ENCODE measurements around the gene NLRC5. TPM values are rescaled to one million over a fixed set of nuclear protein-coding genes. Genes with fewer than 3 reads are reported as not detected.

Gene NLRC5
- total RNA-seq, 1 donor from 2014 or later, result 114 TPM

- H3K4me1 ChIP-seq, result no peaks in the 10 kb centered on the region
- H3K9me3 ChIP-seq, result no peaks in the 10 kb centered on the region
- H3K27me3 ChIP-seq, result no peaks in the 10 kb centered on the region
- H3K36me3 ChIP-seq, result peaks cover 0 to 47% of the 10 kb centered on the region in 2 donors
- intact Hi-C loops (cut with DNase I), result no loop called here
- TF ChIP-seq, protein P1, sequence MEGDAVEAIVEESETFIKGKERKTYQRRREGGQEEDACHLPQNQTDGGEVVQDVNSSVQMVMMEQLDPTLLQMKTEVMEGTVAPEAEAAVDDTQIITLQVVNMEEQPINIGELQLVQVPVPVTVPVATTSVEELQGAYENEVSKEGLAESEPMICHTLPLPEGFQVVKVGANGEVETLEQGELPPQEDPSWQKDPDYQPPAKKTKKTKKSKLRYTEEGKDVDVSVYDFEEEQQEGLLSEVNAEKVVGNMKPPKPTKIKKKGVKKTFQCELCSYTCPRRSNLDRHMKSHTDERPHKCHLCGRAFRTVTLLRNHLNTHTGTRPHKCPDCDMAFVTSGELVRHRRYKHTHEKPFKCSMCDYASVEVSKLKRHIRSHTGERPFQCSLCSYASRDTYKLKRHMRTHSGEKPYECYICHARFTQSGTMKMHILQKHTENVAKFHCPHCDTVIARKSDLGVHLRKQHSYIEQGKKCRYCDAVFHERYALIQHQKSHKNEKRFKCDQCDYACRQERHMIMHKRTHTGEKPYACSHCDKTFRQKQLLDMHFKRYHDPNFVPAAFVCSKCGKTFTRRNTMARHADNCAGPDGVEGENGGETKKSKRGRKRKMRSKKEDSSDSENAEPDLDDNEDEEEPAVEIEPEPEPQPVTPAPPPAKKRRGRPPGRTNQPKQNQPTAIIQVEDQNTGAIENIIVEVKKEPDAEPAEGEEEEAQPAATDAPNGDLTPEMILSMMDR (IDR thresholded peaks at IDR 0.05), result no peak
- no peak for TF ChIP-seq POLR2AphosphoS5 (IDR thresholded peaks at IDR 0.05; ENCODE audit: insufficient read depth in 1 of 2, low read depth in 1 of 2)
- TF ChIP-seq POLR2A (IDR thresholded peaks at IDR 0.05), result no peak
- no peak overlapping the region for H3K27ac ChIP-seq
- H3K4me3 ChIP-seq, result no peak overlapping the region
- DNase-seq (ENCODE audit: extremely low spot score in 2 of 2), result no peak
These were observed 30.4 kb downstream of the NLRC5 start for GRCh38 chr16:57019746-57020145.

GRCh38 chr16:57020651-57021050 is 31.3 kb downstream of the NLRC5 start:
- DNase-seq (ENCODE audit: extremely low spot score in 2 of 2), result no peak
- Histone ChIP-seq H3K27me3 (no peaks in the 10 kb centered on the region), H3K27ac (no peak overlapping the region), H3K4me3 (no peak overlapping the region), H3K9me3 (no peaks in the 10 kb centered on the region), H3K4me1 (no peaks in the 10 kb centered on the region), H3K36me3 (peaks cover 0 to 47% of the 10 kb centered on the region in 2 donors)
- intact Hi-C loops (cut with DNase I), result no loop called here
- TF ChIP-seq POLR2A (IDR thresholded peaks at IDR 0.05), result no peak
- TF ChIP-seq, protein P1 (IDR thresholded peaks at IDR 0.05), result no peak
- TF ChIP-seq POLR2AphosphoS5 (IDR thresholded peaks at IDR 0.05; ENCODE audit: insufficient read depth in 1 of 2, low read depth in 1 of 2), result no peak

GRCh38 chr16:57021757-57022156 is 32.4 kb downstream of the NLRC5 start:
- Histone ChIP-seq H3K4me3 (no peak overlapping the region), H3K27ac (no peak overlapping the region), H3K4me1 (no peaks in the 10 kb centered on the region), H3K36me3 (peaks cover 0 to 47% of the 10 kb centered on the region in 2 donors), H3K9me3 (no peaks in the 10 kb centered on the region), H3K27me3 (no peaks in the 10 kb centered on the region)
- DNase-seq (ENCODE audit: extremely low spot score in 2 of 2), result no peak
- TF ChIP-seq POLR2A (IDR thresholded peaks at IDR 0.05) (no peak), POLR2AphosphoS5 (IDR thresholded peaks at IDR 0.05; ENCODE audit: insufficient read depth in 1 of 2, low read depth in 1 of 2) (no peak)
- TF ChIP-seq, protein P1 (IDR thresholded peaks at IDR 0.05), result no peak
- intact Hi-C loops (cut with DNase I), result no loop called here

DNA sequence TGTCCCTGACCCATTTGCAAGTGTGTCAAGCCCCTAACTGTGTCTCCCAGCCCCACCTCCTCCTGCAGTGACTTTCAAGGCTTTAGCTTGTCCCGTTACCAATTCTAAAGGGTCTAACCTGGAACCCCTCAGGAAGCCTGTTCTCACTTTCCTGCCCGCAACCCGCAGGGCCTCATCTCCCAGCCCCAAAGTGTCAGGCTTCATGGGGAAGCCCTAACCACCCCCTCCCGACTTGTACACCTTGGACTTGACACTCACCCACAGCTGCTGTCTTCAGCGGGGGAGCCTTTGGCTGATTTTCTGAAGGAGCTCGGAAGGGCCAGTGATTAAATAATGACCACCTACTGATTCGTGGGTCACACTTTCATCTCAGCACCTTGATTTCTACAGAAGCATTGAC is 33.1 kb downstream of the NLRC5 start:
- Histone ChIP-seq H3K4me1 (no peaks in the 10 kb centered on the region), H3K27ac (no peak overlapping the region), H3K36me3 (peaks cover 0 to 45% of the 10 kb centered on the region in 2 donors), H3K9me3 (no peaks in the 10 kb centered on the region), H3K27me3 (no peaks in the 10 kb centered on the region), H3K4me3 (no peak overlapping the region)
- intact Hi-C loops (cut with DNase I), result no loop called here
- no peak for DNase-seq (ENCODE audit: extremely low spot score in 2 of 2)
- TF ChIP-seq POLR2A (IDR thresholded peaks at IDR 0.05) (no peak), POLR2AphosphoS5 (IDR thresholded peaks at IDR 0.05; ENCODE audit: insufficient read depth in 1 of 2, low read depth in 1 of 2) (no peak)
- TF ChIP-seq, protein P1 (IDR thresholded peaks at IDR 0.05), result no peak

- Histone ChIP-seq H3K4me1 (no peaks in the 10 kb centered on the region), H3K9me3 (no peaks in the 10 kb centered on the region), H3K4me3 (no peak overlapping the region), H3K27me3 (no peaks in the 10 kb centered on the region), H3K36me3 (peaks cover 0 to 33% of the 10 kb centered on the region in 2 donors), H3K27ac (no peak overlapping the region)
- intact Hi-C loops (cut with DNase I), result no loop called here
- no peak for DNase-seq (ENCODE audit: extremely low spot score in 2 of 2)
- TF ChIP-seq POLR2AphosphoS5 (IDR thresholded peaks at IDR 0.05; ENCODE audit: insufficient read depth in 1 of 2, low read depth in 1 of 2) (no peak), POLR2A (IDR thresholded peaks at IDR 0.05) (no peak)
- TF ChIP-seq, protein P1 (IDR thresholded peaks at IDR 0.05), result no peak
These were observed 34.3 kb downstream of the NLRC5 start for GRCh38 chr16:57023541-57024249.

All from vagina (tissue), 2 donors.